ENCODE results near the gene WDR38.

WDR38 gene

DNA sequence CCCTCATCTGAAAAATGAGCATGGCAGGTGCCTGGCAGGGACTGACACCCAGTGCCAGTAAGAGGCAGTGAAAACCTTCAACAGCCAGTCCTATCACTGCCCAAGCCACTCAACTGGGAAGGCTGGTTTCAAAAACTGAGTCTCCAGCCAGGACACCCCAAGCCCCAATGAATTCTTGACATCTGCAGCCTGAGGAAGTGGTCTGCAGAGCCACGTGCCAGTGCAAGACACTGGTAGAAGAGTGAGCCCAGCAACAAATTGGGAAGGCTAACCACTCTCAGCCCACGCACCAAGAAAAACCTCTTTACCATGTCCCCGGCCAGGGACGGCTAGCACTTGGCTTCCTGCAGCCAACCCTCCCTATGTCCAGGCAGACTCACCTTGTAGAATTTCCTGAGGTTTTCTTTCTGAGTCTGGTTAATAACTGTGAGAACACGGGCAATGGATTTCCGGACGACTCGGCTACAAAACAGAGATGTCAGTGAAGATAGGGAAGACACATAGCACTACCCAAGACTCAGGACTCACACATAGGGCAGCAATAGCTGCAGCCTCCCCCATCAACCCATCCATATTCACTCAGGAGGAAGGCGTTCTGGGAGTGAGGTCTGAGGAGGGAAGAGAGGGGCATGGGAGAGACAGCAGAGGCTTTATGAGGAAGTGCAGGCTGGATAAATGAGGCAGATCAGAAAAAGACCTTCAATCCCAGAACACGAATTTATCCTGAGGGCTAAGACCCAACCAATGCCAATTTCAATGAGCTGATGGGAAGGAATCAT, 6.7 kb downstream of the WDR38 start:
- Histone ChIP-seq H3K27me3 (replicated peaks) (no peaks in the 10 kb centered on the region), H3K27ac (no peak overlapping the region), H3K36me3 (replicated peaks) (peaks cover 54% of the 10 kb centered on the region), H3K4me3 (ENCODE audit: low read depth, low read length) (peak overlapping the region; percentile 96)
- in situ Hi-C loops (cut with HindIII; ENCODE audit: low pct_ligation_motif_present, low sequenced_read_pairs) = no loop called here
- TF ChIP-seq, protein P1, sequence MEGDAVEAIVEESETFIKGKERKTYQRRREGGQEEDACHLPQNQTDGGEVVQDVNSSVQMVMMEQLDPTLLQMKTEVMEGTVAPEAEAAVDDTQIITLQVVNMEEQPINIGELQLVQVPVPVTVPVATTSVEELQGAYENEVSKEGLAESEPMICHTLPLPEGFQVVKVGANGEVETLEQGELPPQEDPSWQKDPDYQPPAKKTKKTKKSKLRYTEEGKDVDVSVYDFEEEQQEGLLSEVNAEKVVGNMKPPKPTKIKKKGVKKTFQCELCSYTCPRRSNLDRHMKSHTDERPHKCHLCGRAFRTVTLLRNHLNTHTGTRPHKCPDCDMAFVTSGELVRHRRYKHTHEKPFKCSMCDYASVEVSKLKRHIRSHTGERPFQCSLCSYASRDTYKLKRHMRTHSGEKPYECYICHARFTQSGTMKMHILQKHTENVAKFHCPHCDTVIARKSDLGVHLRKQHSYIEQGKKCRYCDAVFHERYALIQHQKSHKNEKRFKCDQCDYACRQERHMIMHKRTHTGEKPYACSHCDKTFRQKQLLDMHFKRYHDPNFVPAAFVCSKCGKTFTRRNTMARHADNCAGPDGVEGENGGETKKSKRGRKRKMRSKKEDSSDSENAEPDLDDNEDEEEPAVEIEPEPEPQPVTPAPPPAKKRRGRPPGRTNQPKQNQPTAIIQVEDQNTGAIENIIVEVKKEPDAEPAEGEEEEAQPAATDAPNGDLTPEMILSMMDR (IDR thresholded peaks at IDR 0.05; ENCODE audit: low read depth, low read length, missing control alignments) = no peak
- DNase-seq = no peak

DNA sequence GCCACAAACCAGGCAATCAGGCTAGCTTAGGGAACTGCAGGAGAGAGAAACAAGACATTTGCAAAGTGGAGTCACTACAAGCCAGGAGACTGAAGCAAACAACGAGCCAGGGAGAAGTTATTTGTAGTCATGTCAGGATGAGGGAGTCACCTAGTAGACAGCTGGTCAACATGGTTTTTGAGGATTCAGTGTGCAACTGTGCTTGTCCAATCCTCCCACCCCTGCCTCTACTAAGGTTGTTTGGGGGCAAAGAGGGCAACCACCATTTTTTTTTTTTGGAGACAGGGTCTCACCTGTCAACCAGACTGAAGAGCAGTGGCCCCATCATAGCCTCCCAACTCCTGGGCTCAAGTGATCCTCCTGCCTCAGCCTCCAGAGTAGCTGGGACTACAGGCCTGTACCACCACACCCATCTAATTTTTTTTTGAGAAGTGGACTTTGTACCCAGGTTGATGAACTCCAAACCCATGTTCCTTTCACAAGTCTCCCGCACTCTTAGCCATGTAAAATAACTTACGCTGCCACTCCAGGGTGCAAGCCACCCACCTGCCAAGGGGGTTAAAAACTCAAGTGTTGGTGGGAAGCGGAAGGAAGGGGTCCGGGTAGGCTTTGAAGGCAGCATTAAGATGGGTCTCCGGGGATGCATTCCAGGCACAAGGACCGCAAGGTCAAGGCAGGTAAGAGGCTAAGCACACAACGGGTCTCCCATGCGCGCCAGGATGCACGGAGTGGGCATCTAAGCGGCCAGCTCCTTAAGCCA, 7.5 kb downstream of the WDR38 start:
- Histone ChIP-seq H3K4me3 (ENCODE audit: low read depth, low read length) (peak overlapping the region; percentile 96), H3K36me3 (replicated peaks) (peaks cover 54% of the 10 kb centered on the region), H3K27ac (peak overlapping the region; percentile 97), H3K27me3 (replicated peaks) (no peaks in the 10 kb centered on the region)
- DNase-seq = no peak
- TF ChIP-seq, protein P1 (IDR thresholded peaks at IDR 0.05; ENCODE audit: low read depth, low read length, missing control alignments) = no peak
- in situ Hi-C loops (cut with HindIII; ENCODE audit: low pct_ligation_motif_present, low sequenced_read_pairs) = no loop called here

- DNase-seq = peak; percentile 89
- Histone ChIP-seq H3K36me3 (replicated peaks) (peaks cover 48% of the 10 kb centered on the region), H3K4me3 (ENCODE audit: low read depth, low read length) (peak within 1 kb of the TSS; percentile 96), H3K27ac (peak within 1 kb of the TSS; percentile 97), H3K27me3 (replicated peaks) (no peaks in the 10 kb centered on the region)
- TF ChIP-seq, protein P1 (IDR thresholded peaks at IDR 0.05; ENCODE audit: low read depth, low read length, missing control alignments) = no peak
- in situ Hi-C loops (cut with HindIII; ENCODE audit: low pct_ligation_motif_present, low sequenced_read_pairs) = no loop called here
These were observed 8.3 kb downstream of the WDR38 start, which contains the start of the genes ARPC5L and RPL35 for GRCh38 chr9:124861342-124862229. Gene ARPC5L, plus strand, starts transcription at chr9:124862130. Its CDS starts 7,161 bp downstream, at chr9:124869291. Gene RPL35, minus strand, starts transcription at chr9:124861957. Its CDS starts 45 bp downstream, at chr9:124861912.

GRCh38 chr9:124863371-124863871, 10.2 kb downstream of the WDR38 start:
- H3K4me3 ChIP-seq (ENCODE audit: low read depth, low read length) = no peak overlapping the region
- no peak for DNase-seq
- in situ Hi-C loops (cut with HindIII; ENCODE audit: low pct_ligation_motif_present, low sequenced_read_pairs) = no loop called here

More at GRCh38 chr9:124863371-124863871, 10.2 kb downstream of the WDR38 start:
- Histone ChIP-seq H3K27ac (no peak overlapping the region), H3K36me3 (replicated peaks) (peaks cover 30% of the 10 kb centered on the region), H3K27me3 (replicated peaks) (no peaks in the 10 kb centered on the region)
- TF ChIP-seq, protein P1 (IDR thresholded peaks at IDR 0.05; ENCODE audit: low read depth, low read length, missing control alignments) = no peak

All from brain microvascular endothelial cell (primary cell).